Hepatocyte (in vitro differentiated cells): ENCODE measurements around the gene CTXN3. TPM values are rescaled to one million over a fixed set of nuclear protein-coding genes. Genes with fewer than 3 reads are reported as not detected.

Experiments
- DNase-seq: peaks from one replicate; pipeline ENCODE4 v3.0.0-alpha.2; 2016; ENCODE audit warnings: low spot score
- H2AFZ ChIP-seq: fragments of 200-600 bp; sonication (generic); 2 replicates; pipeline ENCODE4 v1.6.0; 2016; ENCODE audit warnings: antibody characterized with exemption, mild to moderate bottlenecking
- H3K27ac ChIP-seq: fragments of 200-600 bp; sonication (generic); 2 replicates; pipeline ENCODE4 v1.5.1; 2016; ENCODE audit warnings: mild to moderate bottlenecking
- H3K27me3 ChIP-seq: fragments of 200-600 bp; sonication (generic); 2 replicates; pipeline ENCODE4 v1.6.1; 2016
- H3K36me3 ChIP-seq: fragments of 200-600 bp; sonication (generic); replicated peaks from 2 replicates; pipeline ENCODE4 v1.5.1; 2016; ENCODE audit warnings: low read depth; ENCODE audit not compliant: insufficient read depth
- H3K4me1 ChIP-seq: fragments of 200-600 bp; sonication (generic); 2 replicates; pipeline ENCODE4 v1.5.1; 2016; ENCODE audit warnings: mild to moderate bottlenecking, moderate library complexity; ENCODE audit not compliant: insufficient read depth
- H3K4me2 ChIP-seq: fragments of 200-600 bp; sonication (generic); 2 replicates; pipeline ENCODE4 v1.6.0; 2016
- H3K4me3 ChIP-seq: fragments of 200-600 bp; sonication (generic); 2 replicates; pipeline ENCODE4 v1.5.1; 2016; ENCODE audit warnings: mild to moderate bottlenecking
- H3K79me2 ChIP-seq: fragments of 200-600 bp; sonication (generic); 2 replicates; pipeline ENCODE4 v1.6.0; 2017; ENCODE audit warnings: mild to moderate bottlenecking
- H3K9me2 ChIP-seq: fragments of 200-600 bp; sonication (generic); replicated peaks from 2 replicates; pipeline ENCODE4 v1.6.0; 2017; ENCODE audit warnings: mild to moderate bottlenecking; ENCODE audit not compliant: insufficient read depth
- H3K9me3 ChIP-seq: fragments of 200-600 bp; sonication (generic); 2 replicates; pipeline ENCODE4 v1.5.1; 2016; ENCODE audit warnings: low read depth, mild to moderate bottlenecking
- H4K20me1 ChIP-seq: fragments of 200-600 bp; sonication (generic); 2 replicates; pipeline ENCODE4 v1.6.0; 2016; ENCODE audit warnings: mild to moderate bottlenecking; ENCODE audit not compliant: insufficient read depth, poor library complexity, severe bottlenecking
- EZH2 ChIP-seq: fragments of 200-600 bp; sonication (generic); IDR thresholded peaks from 2 replicates; pipeline ENCODE4 v1.6.1; 2016; ENCODE audit warnings: antibody characterized with exemption, mild to moderate bottlenecking, borderline replicate concordance
- EZH2phosphoT487 ChIP-seq: fragments of 200-600 bp; sonication (generic); IDR thresholded peaks from one replicate; pipeline ENCODE4 v1.6.1; 2018; ENCODE audit warnings: antibody characterized with exemption, mild to moderate bottlenecking, low read depth, moderate library complexity; ENCODE audit not compliant: unreplicated experiment, severe bottlenecking
- WGBS: methylation state at CpG from one replicate; pipeline ENCODE4 v1.1.6; 2016; ENCODE audit warnings: low lambda C conversion rate; ENCODE audit errors: missing lambda C conversion rate; 5-methylcytosine and 5-hydroxymethylcytosine counted together
- polyA plus RNA-seq: library from polyadenylated mRNA; unstranded; fragments of >200 nt; fragmentation: Nextera tagmentation; extraction: Ambion mirVana; gene quantifications from 2 replicates; pipeline ENCODE4 v1.2.1, GENCODE V29; 2016
- total RNA-seq: library from RNA; depleted of rRNA; stranded (reverse); fragments of >200 nt; gene quantifications from 2 replicates; pipeline ENCODE4 v1.2.3, GENCODE V29; 2014
- TF ChIP-seq, protein P1 (sequence below): fragments of 200-600 bp; sonication (generic); IDR thresholded peaks from 2 replicates; pipeline ENCODE4 v1.5.1; 2016; ENCODE audit warnings: antibody characterized with exemption, mild to moderate bottlenecking; ENCODE audit not compliant: poor library complexity

Gene CTXN3
- total and polyA plus RNA-seq, 2 experiments from 2014 or later, result not detected

DNA sequence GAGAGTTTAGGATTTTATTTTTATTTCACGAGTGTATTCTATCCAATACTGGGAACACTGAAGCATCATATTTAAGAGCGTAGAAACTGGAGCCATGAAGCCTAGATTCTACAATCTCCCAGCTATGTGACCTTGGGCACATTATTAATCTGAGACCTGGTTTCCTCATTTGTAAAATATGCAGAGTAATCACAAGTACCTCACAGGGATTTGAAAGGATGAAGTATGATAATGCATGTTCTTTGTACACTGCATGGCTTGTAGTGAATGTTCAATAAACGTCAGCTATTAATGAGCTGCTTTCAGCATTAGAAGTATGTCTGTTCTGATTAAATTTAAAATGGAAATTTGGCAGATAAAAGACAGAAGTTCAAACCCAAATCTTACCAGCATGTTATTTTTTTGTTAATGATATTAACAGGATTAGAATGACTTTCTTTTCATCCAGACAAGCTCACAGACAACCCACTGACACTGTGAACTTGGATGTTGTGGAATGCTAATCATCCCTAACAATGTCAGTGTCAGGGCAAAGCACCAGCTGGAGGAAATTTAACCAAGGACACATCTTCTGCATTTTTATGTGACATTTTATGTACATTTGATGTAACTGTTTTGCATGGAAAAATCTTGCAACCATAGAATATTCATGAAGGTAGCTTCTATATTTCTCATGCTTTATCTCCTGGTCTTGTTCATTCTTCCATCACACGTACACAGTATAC, 27.1 kb upstream of the CTXN3 start:
- no peak overlapping the region for H3K27ac ChIP-seq
- no peak for DNase-seq
- no peaks in the 10 kb centered on the region for H3K9me3 ChIP-seq
- H3K9me2 ChIP-seq, result no peaks in the 10 kb centered on the region
- no peaks in the 10 kb centered on the region for H3K27me3 ChIP-seq
- WGBS, result 82% methylated on average over 4 of the region's 4 CpGs
- H3K4me2 ChIP-seq, result no peak overlapping the region
- H3K79me2 ChIP-seq, result no peaks in the 10 kb centered on the region
- TF ChIP-seq, protein P1, sequence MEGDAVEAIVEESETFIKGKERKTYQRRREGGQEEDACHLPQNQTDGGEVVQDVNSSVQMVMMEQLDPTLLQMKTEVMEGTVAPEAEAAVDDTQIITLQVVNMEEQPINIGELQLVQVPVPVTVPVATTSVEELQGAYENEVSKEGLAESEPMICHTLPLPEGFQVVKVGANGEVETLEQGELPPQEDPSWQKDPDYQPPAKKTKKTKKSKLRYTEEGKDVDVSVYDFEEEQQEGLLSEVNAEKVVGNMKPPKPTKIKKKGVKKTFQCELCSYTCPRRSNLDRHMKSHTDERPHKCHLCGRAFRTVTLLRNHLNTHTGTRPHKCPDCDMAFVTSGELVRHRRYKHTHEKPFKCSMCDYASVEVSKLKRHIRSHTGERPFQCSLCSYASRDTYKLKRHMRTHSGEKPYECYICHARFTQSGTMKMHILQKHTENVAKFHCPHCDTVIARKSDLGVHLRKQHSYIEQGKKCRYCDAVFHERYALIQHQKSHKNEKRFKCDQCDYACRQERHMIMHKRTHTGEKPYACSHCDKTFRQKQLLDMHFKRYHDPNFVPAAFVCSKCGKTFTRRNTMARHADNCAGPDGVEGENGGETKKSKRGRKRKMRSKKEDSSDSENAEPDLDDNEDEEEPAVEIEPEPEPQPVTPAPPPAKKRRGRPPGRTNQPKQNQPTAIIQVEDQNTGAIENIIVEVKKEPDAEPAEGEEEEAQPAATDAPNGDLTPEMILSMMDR, result no peak
- TF ChIP-seq EZH2phosphoT487 (no peak), EZH2 (no peak)
- H3K4me1 ChIP-seq, result no peaks in the 10 kb centered on the region
- no peak overlapping the region for H3K4me3 ChIP-seq
- no peaks in the 10 kb centered on the region for H3K36me3 ChIP-seq
- H4K20me1 ChIP-seq, result no peaks in the 10 kb centered on the region
- no peak overlapping the region for H2AFZ ChIP-seq

DNA sequence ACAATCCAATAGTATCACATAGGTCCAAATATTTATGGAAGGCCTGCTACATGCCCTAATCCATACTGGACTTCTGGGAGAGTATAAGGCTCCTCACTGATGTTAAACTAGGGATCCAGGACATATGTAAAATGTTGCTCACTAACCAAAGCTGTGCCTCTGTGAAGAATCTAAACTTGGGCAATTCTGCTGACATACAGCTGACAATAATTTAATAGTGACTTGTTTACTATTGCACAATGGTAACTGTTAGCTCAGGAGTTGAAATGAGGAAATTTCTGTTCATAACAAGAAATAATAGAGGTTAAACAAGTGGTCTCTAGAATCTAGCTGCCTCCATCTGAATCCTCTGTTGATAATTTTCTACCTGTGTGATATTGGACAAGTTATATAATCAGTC, 14.9 kb upstream of the CTXN3 start:
- TF ChIP-seq, protein P1, result no peak
- TF ChIP-seq EZH2phosphoT487 (no peak), EZH2 (no peak)
- Histone ChIP-seq H3K4me1 (no peaks in the 10 kb centered on the region), H3K36me3 (no peaks in the 10 kb centered on the region), H3K79me2 (no peaks in the 10 kb centered on the region), H3K27me3 (no peaks in the 10 kb centered on the region), H3K4me2 (no peak overlapping the region), H4K20me1 (no peaks in the 10 kb centered on the region), H2AFZ (no peak overlapping the region), H3K27ac (no peak overlapping the region), H3K9me3 (no peaks in the 10 kb centered on the region), H3K9me2 (no peaks in the 10 kb centered on the region), H3K4me3 (no peak overlapping the region)
- DNase-seq, result no peak

DNA sequence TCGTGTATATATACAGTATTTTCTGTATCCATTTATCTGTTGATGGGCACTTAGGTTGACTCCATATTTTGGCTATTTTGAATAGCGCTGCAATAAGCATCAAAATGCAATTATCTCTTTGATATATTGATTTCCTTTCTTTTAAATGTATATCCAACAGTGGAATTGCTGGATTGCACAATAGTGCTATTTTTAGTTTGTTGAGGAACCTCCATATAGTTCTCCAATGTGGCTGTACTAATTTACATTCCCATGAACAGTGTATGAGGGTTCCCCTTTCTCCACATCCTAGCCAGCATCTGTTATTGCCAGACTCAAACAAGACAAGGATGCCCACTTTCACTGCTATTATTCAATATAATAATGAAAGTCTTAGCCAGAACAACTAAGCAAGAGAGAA, 9.1 kb upstream of the CTXN3 start:
- H3K36me3 ChIP-seq, result no peaks in the 10 kb centered on the region
- H3K4me2 ChIP-seq, result no peak overlapping the region
- H2AFZ ChIP-seq, result no peak overlapping the region
- DNase-seq, result no peak
- no peaks in the 10 kb centered on the region for H3K9me3 ChIP-seq
- no peaks in the 10 kb centered on the region for H3K4me1 ChIP-seq
- H3K9me2 ChIP-seq, result no peaks in the 10 kb centered on the region
- no peak for TF ChIP-seq EZH2
- TF ChIP-seq, protein P1, result no peak
- no peak for TF ChIP-seq EZH2phosphoT487
- no peak overlapping the region for H3K4me3 ChIP-seq
- no peak overlapping the region for H3K27ac ChIP-seq
- WGBS, result 48% methylated on average over 2 of the region's 2 CpGs
- H3K27me3 ChIP-seq, result no peaks in the 10 kb centered on the region
- H3K79me2 ChIP-seq, result no peaks in the 10 kb centered on the region
- no peaks in the 10 kb centered on the region for H4K20me1 ChIP-seq

DNA sequence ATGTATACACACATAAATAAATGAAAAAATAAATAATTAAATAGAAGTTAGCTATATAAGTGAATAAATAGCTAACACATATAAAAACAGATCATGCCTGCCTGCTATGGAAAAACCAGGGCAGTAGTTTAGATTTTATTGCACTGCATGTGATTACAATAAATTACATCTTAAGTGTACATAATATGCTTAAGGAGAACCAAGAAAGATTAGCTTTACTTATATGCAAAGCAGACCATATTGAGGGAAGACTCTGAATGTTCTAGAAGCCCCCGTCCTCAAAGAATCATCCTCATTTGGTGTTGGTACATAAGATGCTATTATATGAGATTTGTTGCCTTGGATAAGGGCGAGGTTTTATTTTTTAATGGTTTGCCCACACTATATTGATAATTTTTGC, 5.9 kb upstream of the CTXN3 start:
- H3K4me1 ChIP-seq, result no peaks in the 10 kb centered on the region
- no peaks in the 10 kb centered on the region for H3K79me2 ChIP-seq
- no peaks in the 10 kb centered on the region for H3K27me3 ChIP-seq
- no peaks in the 10 kb centered on the region for H3K9me3 ChIP-seq
- 85% methylated on average over 2 of the region's 2 CpGs for WGBS
- H3K27ac ChIP-seq, result no peak overlapping the region
- no peaks in the 10 kb centered on the region for H3K9me2 ChIP-seq
- no peaks in the 10 kb centered on the region for H3K36me3 ChIP-seq
- no peak for TF ChIP-seq EZH2
- TF ChIP-seq EZH2phosphoT487, result no peak
- TF ChIP-seq, protein P1, result no peak
- no peak overlapping the region for H3K4me3 ChIP-seq
- no peak overlapping the region for H2AFZ ChIP-seq
- H3K4me2 ChIP-seq, result no peak overlapping the region
- DNase-seq, result no peak
- H4K20me1 ChIP-seq, result no peaks in the 10 kb centered on the region
